H1 (cell line): ENCODE results near the gene ARV1. TPM values are rescaled to one million over a fixed set of nuclear protein-coding genes. Genes with fewer than 3 reads are reported as not detected.

Source experiments
- CTCF ChIA-PET: fragments of 300-600 bp; sonication (Branson Sonifier 250); formaldehyde crosslinking; loops from one replicate; lab custom pipeline; 2021; ENCODE audit not compliant: partially characterized antibody; lab: Charles Lee
- POLR2A ChIA-PET: fragments of 300-600 bp; sonication (Branson Sonifier 250); formaldehyde crosslinking; loops from one replicate; lab custom pipeline; 2021; ENCODE audit warnings: inconsistent platforms; ENCODE audit not compliant: partially characterized antibody; lab: Charles Lee
- DNase-seq, 2 experiments: peaks; one replicate each; pipeline versions ENCODE4 v3.0.0 to v3.0.0-alpha.2; 2010 to 2022; ENCODE audit warnings: low spot score in 2 of 2, low read depth in 1 of 2, mixed read lengths in 1 of 2
- FAIRE-seq: peaks from 2 replicates; lab custom pipeline; 2011; peaks lifted over from hg19 to GRCh38; lab: Jason Lieb, UNC
- H2AFZ ChIP-seq: 2 replicates; pipeline ENCODE4 v1.8.1; 2012; ENCODE audit warnings: low read length, inconsistent platforms
- H2AK5ac ChIP-seq: 2 replicates; pipeline ENCODE4 v1.6.1; 2013; ENCODE audit warnings: low read depth, low read length
- H2BK120ac ChIP-seq: replicated peaks from 2 replicates; pipeline ENCODE3; 2013; ENCODE audit warnings: low read depth, low read length, inconsistent platforms
- H2BK12ac ChIP-seq: 2 replicates; pipeline ENCODE4 v1.6.1; 2013; ENCODE audit warnings: low read depth, low read length
- H2BK15ac ChIP-seq: 2 replicates; pipeline ENCODE4 v1.6.1; 2013; ENCODE audit warnings: low read length
- H2BK20ac ChIP-seq: 2 replicates; pipeline ENCODE4 v1.6.1; 2013; ENCODE audit warnings: low read length
- H2BK5ac ChIP-seq: 2 replicates; pipeline ENCODE4 v1.6.1; 2013; ENCODE audit warnings: low read depth, low read length
- H3K14ac ChIP-seq: 2 replicates; pipeline ENCODE4 v1.6.1; 2013; ENCODE audit warnings: inconsistent platforms; ENCODE audit not compliant: insufficient read length
- H3K18ac ChIP-seq: 2 replicates; pipeline ENCODE4 v1.6.1; 2013; ENCODE audit warnings: low read length; ENCODE audit errors: extremely low read depth
- H3K23ac ChIP-seq: 2 replicates; pipeline ENCODE4 v1.6.1; 2013; ENCODE audit warnings: inconsistent platforms; ENCODE audit not compliant: insufficient read length
- H3K23me2 ChIP-seq: 2 replicates; pipeline ENCODE4 v1.6.1; 2013; ENCODE audit warnings: low read depth, low read length
- H3K27ac ChIP-seq: 2 replicates; pipeline ENCODE4 v1.6.1; 2011; ENCODE audit warnings: low read depth, low read length, inconsistent platforms
- H3K27me3 ChIP-seq, 4 experiments: replicated peaks in 1 of 4; 1 replicate in 1 of 4; 2 replicates in 3 of 4; pipeline versions ENCODE4 v1.6.1 to v1.8.1; 2011 to 2013; ENCODE audit warnings: low read length in 3 of 4, mild to moderate bottlenecking in 3 of 4, inconsistent platforms in 2 of 4, mixed read lengths in 2 of 4, moderate library complexity in 1 of 4; ENCODE audit not compliant: control insufficient read depth in 3 of 4, insufficient read depth in 3 of 4; ENCODE audit errors: extremely low read depth in 1 of 4
- H3K36me3 ChIP-seq, 4 experiments: 2 replicates each; pipeline versions ENCODE4 v1.6.1 to v1.8.1; 2011 to 2013; ENCODE audit warnings: mild to moderate bottlenecking in 4 of 4, low read length in 3 of 4, moderate library complexity in 2 of 4, control low read depth in 1 of 4, inconsistent platforms in 1 of 4; ENCODE audit not compliant: insufficient read depth in 4 of 4, control insufficient read depth in 2 of 4
- H3K4ac ChIP-seq: replicated peaks from 2 replicates; pipeline ENCODE3; 2013; ENCODE audit warnings: low read length, low read depth, mixed read lengths, inconsistent platforms; ENCODE audit not compliant: insufficient read length
- H3K4me1 ChIP-seq, 4 experiments: replicated peaks in 1 of 4; 1 replicate in 1 of 4; 2 replicates in 3 of 4; pipeline versions ENCODE4 v1.6.1 to v1.8.1; 2011 to 2013; ENCODE audit warnings: low read length in 3 of 4, inconsistent platforms in 2 of 4, mixed read lengths in 1 of 4; ENCODE audit not compliant: insufficient read depth in 4 of 4, control insufficient read depth in 3 of 4
- H3K4me2 ChIP-seq, 2 experiments: 2 replicates each; pipeline versions ENCODE4 v1.6.1 to v1.8.1; 2011 to 2013; ENCODE audit warnings: low read depth in 2 of 2, low read length in 2 of 2, control low read depth in 1 of 2, inconsistent platforms in 1 of 2, mild to moderate bottlenecking in 1 of 2; ENCODE audit not compliant: insufficient read depth in 1 of 2
- H3K4me3 ChIP-seq, 4 experiments: fragments of 200-600, 300-600 bp in 1 of 4; sonication (generic), shearing (Covaris generic), sonication (Bioruptor Twin) in 1 of 4; 2 replicates each; pipeline versions ENCODE4 v1.5.1 to v1.8.1; 2011 to 2016; ENCODE audit warnings: low read length in 4 of 4, low read depth in 3 of 4, control low read depth in 2 of 4, inconsistent platforms in 2 of 4, mild to moderate bottlenecking in 2 of 4, mixed read lengths in 1 of 4, moderate library complexity in 1 of 4; ENCODE audit not compliant: insufficient read depth in 2 of 4; ENCODE audit errors: extremely low read depth in 1 of 4
- H3K56ac ChIP-seq: replicated peaks from 2 replicates; pipeline ENCODE3; 2013; ENCODE audit warnings: low read depth, mild to moderate bottlenecking, mixed read lengths, low read length, inconsistent platforms; ENCODE audit not compliant: insufficient read length
- H3K79me1 ChIP-seq: 2 replicates; pipeline ENCODE4 v1.6.1; 2013; ENCODE audit warnings: low read depth, low read length, control low read depth
- H3K79me2 ChIP-seq, 2 experiments: 2 replicates each; pipeline versions ENCODE4 v1.6.1 to v1.8.1; 2012 to 2013; ENCODE audit warnings: low read length in 2 of 2, mild to moderate bottlenecking in 2 of 2, inconsistent platforms in 1 of 2; ENCODE audit not compliant: insufficient read depth in 2 of 2, control insufficient read depth in 1 of 2
- H3K9ac ChIP-seq, 4 experiments: replicated peaks in 1 of 4; 1 replicate in 1 of 4; 2 replicates in 3 of 4; pipeline versions ENCODE4 v1.6.1 to v1.8.1; 2011 to 2013; ENCODE audit warnings: low read depth in 3 of 4, low read length in 3 of 4, control low read depth in 2 of 4, mild to moderate bottlenecking in 2 of 4, moderate library complexity in 2 of 4, inconsistent platforms in 1 of 4; ENCODE audit errors: extremely low read depth in 1 of 4
- H3K9me3 ChIP-seq, 2 experiments: 2 replicates each; pipeline versions ENCODE4 v1.6.1 to v1.8.1; 2012 to 2013; ENCODE audit warnings: mild to moderate bottlenecking in 2 of 2, moderate library complexity in 2 of 2, control low read depth in 1 of 2, inconsistent platforms in 1 of 2, low read depth in 1 of 2, low read length in 1 of 2, mixed read lengths in 1 of 2; ENCODE audit not compliant: insufficient read depth in 2 of 2
- H4K20me1 ChIP-seq, 2 experiments: replicated peaks in 1 of 2; 2 replicates each; pipeline versions ENCODE3 to v1.8.1; 2011 to 2013; ENCODE audit warnings: inconsistent platforms in 2 of 2, low read length in 2 of 2, mild to moderate bottlenecking in 1 of 2; ENCODE audit not compliant: insufficient read depth in 2 of 2, control insufficient read depth in 1 of 2
- H4K5ac ChIP-seq: 2 replicates; pipeline ENCODE4 v1.6.1; 2013; ENCODE audit warnings: low read length, low read depth, mixed read lengths, inconsistent platforms; ENCODE audit not compliant: insufficient read length
- H4K8ac ChIP-seq: 2 replicates; pipeline ENCODE4 v1.8.0; 2013; ENCODE audit warnings: mild to moderate bottlenecking, moderate library complexity, low read length, inconsistent platforms; ENCODE audit not compliant: insufficient read depth; ENCODE audit errors: extremely low read depth
- H4K91ac ChIP-seq: replicated peaks from 2 replicates; pipeline ENCODE3; 2013; ENCODE audit warnings: low read length, mixed read lengths, inconsistent platforms; ENCODE audit not compliant: insufficient read length
- CBX8 ChIP-seq: fragments of 300-800, 300-1000 bp; sonication (generic); IDR thresholded peaks from 2 replicates; pipeline ENCODE4 v1.7.1; 2016; ENCODE audit warnings: low read depth, low read length, borderline replicate concordance
- CHD1 ChIP-seq: IDR thresholded peaks from 2 replicates; pipeline ENCODE4 v1.6.1; 2012; ENCODE audit warnings: low read depth, low read length, improper control_type of control experiment
- CHD2 ChIP-seq: IDR thresholded peaks from 2 replicates; pipeline ENCODE4 v1.6.1; 2012; ENCODE audit warnings: low read length, improper control_type of control experiment
- FOSL1 ChIP-seq: IDR thresholded peaks from 2 replicates; pipeline ENCODE4 v1.6.1; 2011; ENCODE audit warnings: mild to moderate bottlenecking, low read depth, low read length, moderate library complexity; ENCODE audit not compliant: insufficient read depth
- HDAC2 ChIP-seq, 2 experiments: fragments of 300-600 bp in 1 of 2; sonication (generic) in 1 of 2; IDR thresholded peaks; 2 replicates each; pipeline ENCODE4 v1.6.1; 2011 to 2012; ENCODE audit warnings: low read depth in 2 of 2, low read length in 2 of 2, mild to moderate bottlenecking in 2 of 2, moderate library complexity in 2 of 2, borderline replicate concordance in 1 of 2, inconsistent platforms in 1 of 2
- JUND ChIP-seq: IDR thresholded peaks from 2 replicates; pipeline ENCODE4 v1.6.1; 2011; ENCODE audit warnings: mild to moderate bottlenecking, improper control_type of control experiment, low read length
- MAX ChIP-seq: IDR thresholded peaks from 2 replicates; pipeline ENCODE4 v1.6.1; 2012; ENCODE audit warnings: inconsistent platforms
- NANOG ChIP-seq: IDR thresholded peaks from 2 replicates; pipeline ENCODE4 v1.6.1; 2011; ENCODE audit warnings: low read length, low read depth, mild to moderate bottlenecking, inconsistent platforms; ENCODE audit not compliant: insufficient read depth, poor library complexity, severe bottlenecking
- NRF1 ChIP-seq: IDR thresholded peaks from 2 replicates; pipeline ENCODE4 v1.6.1; 2011; ENCODE audit warnings: mild to moderate bottlenecking, low read depth, low read length, improper control_type of control experiment
- PHF8 ChIP-seq: fragments of 200-600 bp; sonication (generic); conservative IDR thresholded peaks from 2 replicates; pipeline ENCODE4 v1.7.1; 2012; ENCODE audit warnings: low read depth, mild to moderate bottlenecking, inconsistent platforms, low read length, moderate library complexity
- RAD21 ChIP-seq, 2 experiments: IDR thresholded peaks in 1 of 2; conservative IDR thresholded peaks in 1 of 2; 2 replicates each; pipeline ENCODE4 v1.6.1; 2011; ENCODE audit warnings: low read depth in 2 of 2, low read length in 2 of 2, improper control_type of control experiment in 1 of 2, inconsistent platforms in 1 of 2, mild to moderate bottlenecking in 1 of 2, moderate library complexity in 1 of 2
- RBBP5 ChIP-seq: IDR thresholded peaks from 2 replicates; pipeline ENCODE4 v1.7.1; 2012; ENCODE audit warnings: low read depth, mild to moderate bottlenecking, inconsistent platforms, low read length, moderate library complexity, borderline replicate concordance
- SRF ChIP-seq: IDR thresholded peaks from 2 replicates; pipeline ENCODE4 v1.6.1; 2011; ENCODE audit warnings: mild to moderate bottlenecking, low read depth, low read length, moderate library complexity
- WGBS, 2 experiments: shearing (Covaris generic) in 1 of 2; methylation state at CpG; one replicate each; pipeline versions ENCODE4 v1.1.6 to v1.1.7; 2013 to 2015; ENCODE audit warnings: low lambda C conversion rate in 2 of 2, mixed read lengths in 2 of 2, inconsistent platforms in 1 of 2, low coverage in 1 of 2, missing lambda C conversion rate in 1 of 2; ENCODE audit not compliant: insufficient replicate concordance in 2 of 2, insufficient coverage in 1 of 2, insufficient read length in 1 of 2; ENCODE audit errors: extremely low coverage in 1 of 2, missing lambda C conversion rate in 1 of 2; 5-methylcytosine and 5-hydroxymethylcytosine counted together
- polyA plus RNA-seq, 7 experiments: library from polyadenylated mRNA; depleted of rRNA in 3 of 7; stranded (reverse) in 5 of 7; unstranded in 2 of 7; fragments of >200 nt in 5 of 7; fragments of 200-250 nt in 2 of 7; gene quantifications; 1 replicate in 5 of 7; 2 replicates in 1 of 7; 4 replicates in 1 of 7; pipeline versions ENCODE4 v1.2.1 to v1.2.3, GENCODE V29; 2011 to 2013; ENCODE audit warnings: missing spikeins in 2 of 7, mixed read lengths in 2 of 7
- total RNA-seq: library from RNA; stranded (reverse); fragmentation: NEBNext Ultra II Directional; extraction: Animal tissue kit (Norgen Biotek cat#: 25700); gene quantifications from 2 replicates; pipeline ENCODE4 v1.2.1, GENCODE V29; 2021

ARV1 gene
- total and polyA plus RNA-seq, 2 of the 8 experiments (the other 6 are each of a cell fraction or from before 2014, with no cell fraction given): 13.1 to 13.4 TPM

- no peak overlapping the region for H4K5ac ChIP-seq
- H3K4me1 ChIP-seq: peaks cover 2 to 7% (median 6%) of the 10 kb centered on the region in 4 experiments; a peak in 5 of 7 replicates
- no peak overlapping the region for H3K14ac ChIP-seq
- H2BK5ac ChIP-seq: no peak overlapping the region; the same call in 1 of the 2 replicates
- no peak overlapping the region for H3K27ac ChIP-seq
- no peak overlapping the region for H2AFZ ChIP-seq
- no peak overlapping the region for H4K91ac ChIP-seq
- H3K9me3 ChIP-seq: no peaks in the 10 kb centered on the region
- no peaks in the 10 kb centered on the region for H3K79me1 ChIP-seq
- ChIA-PET CTCF (interaction anchor here (1.5 kb wide), 1 partner anchor 191 kb away, joined by 5 read pairs; no protein-coding TSS in a partner anchor), POLR2A (no interaction called here)
- H3K23ac ChIP-seq: no peak overlapping the region
- H3K23me2 ChIP-seq: no peaks in the 10 kb centered on the region
- no peaks in the 10 kb centered on the region for H3K79me2 ChIP-seq
- H2AK5ac ChIP-seq: no peak overlapping the region
- no peak overlapping the region; a peak in 1 of 4 replicates for H3K4me2 ChIP-seq
- no peak overlapping the region for H2BK120ac ChIP-seq
- no peak overlapping the region for H3K18ac ChIP-seq
- H3K9ac ChIP-seq: no peak overlapping the region
- DNase-seq: no peak
- 93% methylated on average over 14 of the region's 14 CpGs; no CpG with 5 or more reads in 1 of the 2 experiments for WGBS, 2 experiments
- H3K56ac ChIP-seq: no peak overlapping the region
- FAIRE-seq: no peak
- H3K4ac ChIP-seq: no peak overlapping the region
- peaks cover 0 to 3% of the 10 kb centered on the region in 2 experiments for H4K20me1 ChIP-seq
- H3K4me3 ChIP-seq: no peak overlapping the region
- H2BK20ac ChIP-seq: 0 out of 2 replicates have a peak overlapping the region, but pooled peaks have one; percentile 35
- H4K8ac ChIP-seq: no peak overlapping the region
- H3K27me3 ChIP-seq: peaks cover 0 to 6% (median 2%) of the 10 kb centered on the region in 4 experiments; a peak in 3 of 7 replicates
- peak overlapping the region; percentile 87 for H2BK12ac ChIP-seq
- no peak overlapping the region for H2BK15ac ChIP-seq
- no peaks in the 10 kb centered on the region for H3K36me3 ChIP-seq
- TF ChIP-seq PHF8: no peak
- no peak for TF ChIP-seq NRF1
- TF ChIP-seq FOSL1: no peak
- TF ChIP-seq CBX8: no peak
- TF ChIP-seq CHD2: no peak
- no peak for TF ChIP-seq SRF
- no peak for TF ChIP-seq JUND
- TF ChIP-seq RAD21 (IDR thresholded peaks at IDR 0.05 in 1 of 2, conservative IDR thresholded peaks at IDR 0.05 in 1 of 2; ENCODE audit: low read depth in 2 of 2, low read length in 2 of 2): no peak
- TF ChIP-seq NANOG: no peak
- TF ChIP-seq CHD1: no peak
- TF ChIP-seq HDAC2 (IDR thresholded peaks at IDR 0.05; ENCODE audit: borderline replicate concordance in 1 of 2, low read depth in 2 of 2, low read length in 2 of 2): no peak
- no peak for TF ChIP-seq RBBP5
- no peak for TF ChIP-seq MAX
These were observed 40.8 kb downstream of the ARV1 start for GRCh38 chr1:231019711-231020110.
